CD8-positive, alpha-beta memory T cell (primary cell): ENCODE data around the gene HLX. TPM values are rescaled to one million over a fixed set of nuclear protein-coding genes. Genes with fewer than 3 reads are reported as not detected.

Experiments used
- CTCF ChIA-PET: fragments of 350-600 bp; sonication (Branson Sonifier 250); formaldehyde crosslinking; loops from one replicate; lab custom pipeline; 2021; ENCODE audit warnings: antibody characterized with exemption; lab: Charles Lee
- POLR2A ChIA-PET: fragments of 350-600 bp; sonication (Branson Sonifier 250); formaldehyde crosslinking; loops from one replicate; lab custom pipeline; 2021; ENCODE audit warnings: antibody characterized with exemption; lab: Charles Lee
- DNase-seq, 5 donors: peaks; one replicate each; pipeline versions ENCODE4 v3.0.0 to v3.0.0-alpha.2; 2020 to 2022; ENCODE audit warnings: mixed read lengths in 1 of 5
- H3K27ac ChIP-seq: one replicate; pipeline ENCODE4 v1.7.0; 2013; ENCODE audit warnings: low read depth, mild to moderate bottlenecking, low read length, moderate library complexity
- H3K27me3 ChIP-seq: 2 replicates; pipeline ENCODE4 v1.7.0; 2013; ENCODE audit warnings: low read length, mild to moderate bottlenecking; ENCODE audit not compliant: insufficient read depth, poor library complexity, severe bottlenecking
- H3K36me3 ChIP-seq: 2 replicates; pipeline ENCODE4 v1.7.0; 2013; ENCODE audit warnings: mild to moderate bottlenecking, low read length, moderate library complexity; ENCODE audit not compliant: insufficient read depth
- H3K4me1 ChIP-seq: 2 replicates; pipeline ENCODE4 v1.7.0; 2013; ENCODE audit warnings: mild to moderate bottlenecking, low read length, moderate library complexity; ENCODE audit not compliant: insufficient read depth
- H3K4me3 ChIP-seq: 2 replicates; pipeline ENCODE4 v1.7.0; 2013; ENCODE audit warnings: mild to moderate bottlenecking, low read length
- H3K9me3 ChIP-seq: 2 replicates; pipeline ENCODE4 v1.7.0; 2013; ENCODE audit warnings: mild to moderate bottlenecking, low read length
- H3K27ac Mint-ChIP-seq, 8 donors: one replicate each; pipeline ENCODE4 v1.8.0; 2020 to 2021; ENCODE audit warnings: mixed read lengths in 8 of 8, mild to moderate bottlenecking in 6 of 8, inconsistent platforms in 3 of 8, moderate library complexity in 3 of 8
- H3K27me3 Mint-ChIP-seq, 2 donors: one replicate each; pipeline ENCODE4 v1.8.0; 2020 to 2021; ENCODE audit warnings: mixed read lengths in 2 of 2, mild to moderate bottlenecking in 1 of 2, moderate library complexity in 1 of 2
- H3K36me3 Mint-ChIP-seq, 3 donors: one replicate each; pipeline ENCODE4 v1.8.0; 2020 to 2021; ENCODE audit warnings: mixed read lengths in 3 of 3, inconsistent platforms in 1 of 3, mild to moderate bottlenecking in 1 of 3
- H3K4me1 Mint-ChIP-seq, 3 donors: one replicate each; pipeline ENCODE4 v1.8.0; 2020 to 2021; ENCODE audit warnings: mixed read lengths in 3 of 3, inconsistent platforms in 1 of 3, mild to moderate bottlenecking in 1 of 3
- H3K4me3 Mint-ChIP-seq, 7 donors: one replicate each; pipeline ENCODE4 v1.8.0; 2020 to 2021; ENCODE audit warnings: mixed read lengths in 7 of 7, mild to moderate bottlenecking in 6 of 7, moderate library complexity in 4 of 7, inconsistent platforms in 2 of 7
- H3K9me3 Mint-ChIP-seq, 5 donors: one replicate each; pipeline ENCODE4 v1.8.0; 2020 to 2022; ENCODE audit warnings: mixed read lengths in 5 of 5, mild to moderate bottlenecking in 3 of 5, moderate library complexity in 2 of 5, inconsistent platforms in 1 of 5
- polyA plus RNA-seq: library from polyadenylated mRNA; unstranded; fragments of 300-500 nt; fragmentation: Illumina TruSeq; gene quantifications from one replicate; pipeline ENCODE4 v1.2.3, GENCODE V29; 2021
- total RNA-seq, 2 experiments: library from RNA; stranded (reverse); gene quantifications; one replicate each; pipeline ENCODE4 v1.2.3, GENCODE V29; 2021

Gene HLX
- total and polyA plus RNA-seq, 3 experiments from 2014 or later, result not detected

DNA sequence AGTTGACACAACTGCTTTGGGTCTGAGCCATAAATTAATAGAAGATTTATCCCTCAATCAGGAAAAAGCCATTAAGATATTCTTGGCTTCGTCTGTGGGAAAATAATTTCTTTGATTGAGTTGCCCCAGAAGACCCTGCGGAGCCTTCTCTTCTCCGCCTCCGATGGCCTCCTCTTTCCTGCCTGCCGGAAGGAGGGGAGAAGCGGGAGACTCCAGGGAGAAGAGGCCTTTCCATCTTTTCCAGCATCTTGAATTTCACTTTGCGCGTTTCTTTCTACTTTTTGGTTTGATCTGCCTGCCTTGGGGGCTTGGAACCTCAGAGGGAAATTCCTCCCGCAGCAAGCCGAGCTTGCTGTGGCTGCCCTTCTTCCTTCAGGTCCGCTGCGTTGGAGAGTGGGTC is 16.8 kb downstream of the HLX start:
- ChIA-PET CTCF (no interaction called here), POLR2A (no interaction called here)
- Histone ChIP-seq H3K27me3 (peaks cover 14% of the 10 kb centered on the region), H3K9me3 (no peaks in the 10 kb centered on the region), H3K4me3 (no peak overlapping the region), H3K27ac (no peak overlapping the region), H3K36me3 (no peaks in the 10 kb centered on the region), H3K4me1 (no peaks in the 10 kb centered on the region)
- Mint-ChIP-seq H3K36me3 (no peaks in the 10 kb centered on the region), H3K9me3 (peaks cover 6 to 24% (median 10%) of the 10 kb centered on the region in 5 donors), H3K4me3 (no peak overlapping the region), H3K27me3 (peaks cover 31 to 41% of the 10 kb centered on the region in 2 donors), H3K4me1 (peaks cover 0 to 5% (median 4%) of the 10 kb centered on the region in 3 donors), H3K27ac (no peak overlapping the region)
- no peak for DNase-seq

DNA sequence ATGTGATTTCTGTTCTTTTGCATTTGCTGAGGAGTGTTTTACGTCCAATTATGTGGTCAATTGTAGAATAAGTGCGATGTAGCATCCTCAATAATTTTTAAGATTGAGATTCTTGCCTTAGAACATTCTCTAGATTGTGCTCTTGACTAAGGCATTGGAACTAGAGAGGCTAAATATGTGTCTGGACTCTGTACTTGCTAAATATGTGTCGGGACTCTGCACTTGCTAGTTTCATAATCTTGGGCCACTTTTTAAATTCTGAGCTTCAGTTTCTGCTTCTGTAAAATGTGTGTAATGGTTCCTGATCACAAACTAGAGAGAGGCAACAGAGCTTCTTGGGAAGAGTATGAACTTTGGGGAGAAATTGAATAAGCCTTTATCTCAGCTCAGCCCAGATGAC is 21.6 kb downstream of the HLX start:
- H3K9me3 Mint-ChIP-seq, result peaks cover 0 to 10% (median 5%) of the 10 kb centered on the region in 5 donors
- Histone ChIP-seq H3K27ac (no peak overlapping the region), H3K27me3 (no peaks in the 10 kb centered on the region), H3K4me3 (no peak overlapping the region), H3K4me1 (no peaks in the 10 kb centered on the region), H3K36me3 (no peaks in the 10 kb centered on the region), H3K9me3 (no peaks in the 10 kb centered on the region)
- peaks cover 2 to 18% of the 10 kb centered on the region in 2 donors for H3K27me3 Mint-ChIP-seq
- H3K4me3 Mint-ChIP-seq, result no peak overlapping the region
- H3K4me1 Mint-ChIP-seq, result no peaks in the 10 kb centered on the region
- H3K36me3 Mint-ChIP-seq, result no peaks in the 10 kb centered on the region
- CTCF ChIA-PET, result no interaction called here
- POLR2A ChIA-PET, result no interaction called here
- no peak for DNase-seq
- no peak overlapping the region for H3K27ac Mint-ChIP-seq

DNA sequence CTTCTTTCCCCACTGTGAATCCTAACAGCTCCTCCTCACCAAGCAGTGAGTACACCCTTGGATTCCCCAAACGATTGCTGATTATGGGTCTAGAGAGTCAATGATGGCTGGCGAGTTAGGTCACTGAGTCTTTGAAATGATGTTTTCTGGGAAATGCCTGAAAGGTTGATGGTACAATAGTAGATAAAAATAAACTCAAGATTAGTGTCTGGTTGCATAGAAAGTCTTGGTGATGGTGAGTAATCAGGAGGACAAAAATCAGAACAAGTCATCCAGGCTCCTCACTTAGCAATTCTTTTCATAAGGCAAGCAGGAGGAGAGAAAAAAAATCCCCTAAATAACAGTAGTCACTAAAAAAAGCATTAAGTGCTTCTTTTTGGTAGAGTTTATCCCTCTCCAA is 22.6 kb downstream of the HLX start:
- H3K27ac ChIP-seq, result no peak overlapping the region
- Mint-ChIP-seq H3K36me3 (no peaks in the 10 kb centered on the region), H3K27me3 (peaks cover 0 to 25% of the 10 kb centered on the region in 2 donors), H3K27ac (no peak overlapping the region), H3K9me3 (peaks cover 0 to 10% (median 3%) of the 10 kb centered on the region in 5 donors), H3K4me1 (no peaks in the 10 kb centered on the region), H3K4me3 (no peak overlapping the region)
- CTCF ChIA-PET, result no interaction called here
- no peaks in the 10 kb centered on the region for H3K27me3 ChIP-seq
- POLR2A ChIA-PET, result no interaction called here
- H3K4me3 ChIP-seq, result no peak overlapping the region
- no peaks in the 10 kb centered on the region for H3K36me3 ChIP-seq
- H3K4me1 ChIP-seq, result no peaks in the 10 kb centered on the region
- DNase-seq, result no peak
- no peaks in the 10 kb centered on the region for H3K9me3 ChIP-seq

DNA sequence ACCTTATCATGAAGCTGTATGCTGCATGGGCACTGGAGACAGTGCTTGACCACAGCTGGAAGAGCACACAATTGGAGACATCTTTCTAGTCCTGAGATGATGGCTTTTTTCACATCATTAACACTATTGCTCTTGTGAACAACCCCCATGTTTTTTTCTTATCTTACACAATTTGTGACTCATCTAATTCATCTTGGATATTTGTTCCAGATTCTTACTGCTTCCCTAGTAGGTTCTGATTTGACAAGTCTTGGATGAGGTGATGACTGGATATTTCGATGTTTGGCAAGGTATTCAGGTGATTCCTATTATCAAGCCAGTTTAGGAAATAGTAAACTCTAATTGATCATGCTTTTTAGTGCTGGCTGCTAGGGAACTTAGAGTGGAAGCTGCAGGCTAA is 23.7 kb downstream of the HLX start:
- no peak overlapping the region for H3K27ac Mint-ChIP-seq
- no peaks in the 10 kb centered on the region for H3K4me1 Mint-ChIP-seq
- H3K4me3 ChIP-seq, result no peak overlapping the region
- H3K9me3 ChIP-seq, result no peaks in the 10 kb centered on the region
- H3K27ac ChIP-seq, result no peak overlapping the region
- ChIA-PET POLR2A (no interaction called here), CTCF (no interaction called here)
- no peaks in the 10 kb centered on the region for H3K36me3 Mint-ChIP-seq
- no peak for DNase-seq
- no peaks in the 10 kb centered on the region for H3K4me1 ChIP-seq
- no peaks in the 10 kb centered on the region for H3K27me3 ChIP-seq
- H3K4me3 Mint-ChIP-seq, result no peak overlapping the region
- H3K9me3 Mint-ChIP-seq, result peaks cover 0 to 6% (median 0%) of the 10 kb centered on the region in 5 donors
- peaks cover 0 to 21% of the 10 kb centered on the region in 2 donors for H3K27me3 Mint-ChIP-seq
- no peaks in the 10 kb centered on the region for H3K36me3 ChIP-seq

DNA sequence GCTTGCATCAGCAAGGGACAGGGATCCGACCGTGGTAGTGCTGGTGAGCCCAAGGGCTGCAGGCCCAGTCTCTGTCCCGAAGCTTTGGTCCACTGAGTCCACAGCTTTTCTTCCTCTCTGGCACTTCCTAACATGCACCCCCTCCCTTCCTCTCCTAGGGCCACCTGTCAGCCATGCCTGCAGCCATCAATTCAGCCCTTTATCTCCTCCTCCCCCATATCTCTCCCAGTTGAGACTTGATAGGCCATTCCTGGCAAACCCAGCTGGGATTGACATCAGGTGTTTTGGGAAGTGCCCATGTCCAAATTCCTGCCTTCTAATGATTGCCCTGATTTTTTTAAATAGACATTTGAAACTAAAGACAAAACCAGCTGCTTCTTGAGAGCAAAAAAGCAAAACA is 25.6 kb downstream of the HLX start:
- Mint-ChIP-seq H3K27ac (no peak overlapping the region), H3K4me3 (no peak overlapping the region), H3K4me1 (no peaks in the 10 kb centered on the region), H3K36me3 (no peaks in the 10 kb centered on the region), H3K9me3 (peaks cover 0 to 6% (median 0%) of the 10 kb centered on the region in 5 donors), H3K27me3 (peaks cover 0 to 26% of the 10 kb centered on the region in 2 donors)
- Histone ChIP-seq H3K4me1 (no peaks in the 10 kb centered on the region), H3K36me3 (no peaks in the 10 kb centered on the region), H3K4me3 (no peak overlapping the region), H3K27ac (no peak overlapping the region), H3K27me3 (no peaks in the 10 kb centered on the region), H3K9me3 (no peaks in the 10 kb centered on the region)
- POLR2A ChIA-PET, result no interaction called here
- CTCF ChIA-PET, result no interaction called here
- DNase-seq, result no peak

DNA sequence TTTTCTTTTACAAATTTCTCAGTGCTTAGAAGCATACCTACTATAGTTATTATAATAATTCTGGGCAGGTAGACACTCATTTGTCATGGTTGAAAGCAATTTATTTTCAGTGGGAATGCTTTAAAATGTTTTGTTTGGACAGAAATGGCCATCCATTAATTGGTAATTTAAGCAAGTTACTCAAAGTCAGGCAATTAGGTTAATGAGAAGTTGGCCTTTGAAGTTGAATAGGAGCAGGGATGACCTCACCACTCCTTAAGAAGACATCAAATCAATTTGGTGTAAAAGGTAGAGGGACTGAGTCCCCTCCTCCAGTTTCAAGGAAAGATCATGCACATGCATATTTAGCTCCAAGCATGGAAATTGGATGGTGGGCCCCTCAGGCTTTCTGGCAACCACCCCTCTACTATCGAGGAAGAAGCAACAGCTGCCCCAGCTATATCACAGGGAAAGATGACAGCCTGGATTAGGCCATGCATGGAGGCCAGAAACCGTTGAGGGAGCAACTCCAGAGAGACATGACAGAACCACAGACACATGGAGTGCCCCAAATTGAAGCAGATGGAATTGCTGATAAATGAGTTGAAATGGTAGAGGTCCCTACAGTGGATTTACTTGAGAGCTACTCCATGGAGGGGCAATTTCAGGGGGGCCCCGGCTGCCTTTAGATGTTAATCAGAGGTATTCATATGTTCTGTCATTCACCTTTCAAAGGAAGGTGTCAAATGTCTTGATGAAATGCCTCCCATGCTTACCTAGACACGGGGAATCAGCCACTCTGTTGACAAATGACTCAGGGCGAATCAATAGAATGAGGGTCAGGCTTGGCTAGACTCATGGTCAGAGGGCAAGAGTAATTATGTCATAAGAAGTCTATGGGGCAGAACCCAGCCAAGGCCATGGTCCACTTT is 26.7 kb downstream of the HLX start:
- Mint-ChIP-seq H3K9me3 (peaks cover 0 to 5% (median 0%) of the 10 kb centered on the region in 5 donors), H3K36me3 (no peaks in the 10 kb centered on the region), H3K27me3 (peaks cover 0 to 31% of the 10 kb centered on the region in 2 donors), H3K27ac (no peak overlapping the region), H3K4me3 (no peak overlapping the region), H3K4me1 (no peaks in the 10 kb centered on the region)
- H3K9me3 ChIP-seq, result no peaks in the 10 kb centered on the region
- POLR2A ChIA-PET, result no interaction called here
- no peaks in the 10 kb centered on the region for H3K36me3 ChIP-seq
- no peak overlapping the region for H3K27ac ChIP-seq
- no peaks in the 10 kb centered on the region for H3K4me1 ChIP-seq
- no peaks in the 10 kb centered on the region for H3K27me3 ChIP-seq
- no peak overlapping the region for H3K4me3 ChIP-seq
- DNase-seq, result no peak
- CTCF ChIA-PET, result no interaction called here

DNA sequence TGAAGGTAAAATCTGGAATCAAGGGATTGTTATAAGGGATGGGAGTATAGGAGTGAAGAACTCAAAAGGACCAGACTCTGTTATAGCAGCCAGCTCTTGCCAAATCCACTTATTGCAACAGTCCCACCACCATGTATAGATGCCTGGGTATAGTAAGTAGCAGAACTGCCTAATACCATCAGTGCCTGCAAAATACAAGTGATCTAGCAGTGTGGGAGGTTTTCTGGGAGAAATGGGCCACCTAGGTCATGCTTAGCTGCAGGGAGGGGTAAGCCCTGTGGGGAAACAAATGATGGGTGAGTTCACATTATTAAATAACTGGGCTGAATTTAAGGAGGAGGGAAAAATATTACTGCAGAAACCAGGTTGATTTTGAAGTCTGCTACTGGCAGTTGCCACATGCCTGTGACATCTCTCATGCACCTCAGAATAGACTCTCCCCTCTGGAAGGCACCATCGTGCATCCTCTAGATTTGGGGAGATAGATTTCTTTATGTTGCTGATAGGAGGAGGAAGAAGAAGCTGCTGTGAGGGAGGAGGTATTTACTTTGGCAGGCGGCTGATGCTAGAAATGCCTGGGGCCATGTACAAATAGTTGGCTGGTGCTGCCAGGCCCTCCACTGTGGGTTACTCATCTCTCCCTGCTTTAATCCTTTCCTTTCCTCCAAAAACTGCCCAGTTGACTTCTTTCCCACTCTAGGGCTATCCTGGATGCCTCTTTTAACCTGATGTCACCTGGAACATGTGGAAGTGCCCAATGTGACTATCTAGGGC is 27.5 kb downstream of the HLX start:
- Mint-ChIP-seq H3K27me3 (peaks cover 1 to 30% of the 10 kb centered on the region in 2 donors), H3K36me3 (no peaks in the 10 kb centered on the region), H3K27ac (no peak overlapping the region), H3K4me3 (no peak overlapping the region), H3K9me3 (no peaks in the 10 kb centered on the region), H3K4me1 (no peaks in the 10 kb centered on the region)
- Histone ChIP-seq H3K4me1 (no peaks in the 10 kb centered on the region), H3K4me3 (no peak overlapping the region), H3K36me3 (no peaks in the 10 kb centered on the region), H3K27me3 (no peaks in the 10 kb centered on the region), H3K9me3 (no peaks in the 10 kb centered on the region), H3K27ac (no peak overlapping the region)
- ChIA-PET CTCF (no interaction called here), POLR2A (no interaction called here)
- no peak for DNase-seq

DNA sequence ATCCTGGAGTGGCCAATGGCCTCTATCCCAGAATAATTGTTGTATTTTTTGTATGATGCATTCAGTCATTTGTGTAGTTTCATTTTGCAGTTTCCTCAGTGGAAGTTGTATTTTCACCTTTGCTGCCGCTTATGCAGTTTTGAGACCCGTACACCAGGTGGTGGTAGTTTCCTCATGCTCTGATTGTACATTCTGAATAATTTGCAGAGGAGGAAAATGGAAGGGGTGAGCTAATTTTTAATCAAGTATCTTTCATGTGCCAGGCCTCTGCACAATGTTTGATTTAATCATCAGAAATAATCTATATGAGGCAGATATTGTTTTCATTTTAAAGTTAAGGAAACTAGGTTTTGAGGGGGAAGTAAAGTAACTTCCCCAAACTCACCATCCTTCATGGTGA is 29.5 kb downstream of the HLX start:
- Mint-ChIP-seq H3K9me3 (peaks cover 0 to 2% (median 0%) of the 10 kb centered on the region in 5 donors), H3K36me3 (no peaks in the 10 kb centered on the region), H3K4me3 (no peak overlapping the region), H3K4me1 (no peaks in the 10 kb centered on the region), H3K27ac (no peak overlapping the region), H3K27me3 (peaks cover 5 to 22% of the 10 kb centered on the region in 2 donors)
- H3K27me3 ChIP-seq, result no peaks in the 10 kb centered on the region
- H3K27ac ChIP-seq, result no peak overlapping the region
- DNase-seq, result no peak
- no peaks in the 10 kb centered on the region for H3K36me3 ChIP-seq
- ChIA-PET POLR2A (no interaction called here), CTCF (no interaction called here)
- H3K9me3 ChIP-seq, result no peaks in the 10 kb centered on the region
- no peak overlapping the region for H3K4me3 ChIP-seq
- H3K4me1 ChIP-seq, result no peaks in the 10 kb centered on the region
